ENCODE results near the gene ADORA2A.

ADORA2A gene

GRCh38 chr22:24417901-24418641, 9.3 kb upstream of the ADORA2A start:
- H3K4me3 ChIP-seq (ENCODE audit: low read depth, low read length), result no peak overlapping the region
- TF ChIP-seq CTCF (IDR thresholded peaks at IDR 0.05; ENCODE audit: borderline replicate concordance, insufficient read depth, low read depth, low read length), result no peak

GRCh38 chr22:24418786-24419474, 8.5 kb upstream of the ADORA2A start:
- TF ChIP-seq CTCF (IDR thresholded peaks at IDR 0.05; ENCODE audit: borderline replicate concordance, insufficient read depth, low read depth, low read length), result no peak
- H3K4me3 ChIP-seq (ENCODE audit: low read depth, low read length), result no peak overlapping the region

GRCh38 chr22:24419475-24419850, 7.9 kb upstream of the ADORA2A start:
- no peak overlapping the region for H3K4me3 ChIP-seq (ENCODE audit: low read depth, low read length)
- no peak for TF ChIP-seq CTCF (IDR thresholded peaks at IDR 0.05; ENCODE audit: borderline replicate concordance, insufficient read depth, low read depth, low read length)

GRCh38 chr22:24420072-24420976, 7.1 kb upstream of the ADORA2A start:
- no peak overlapping the region for H3K4me3 ChIP-seq (ENCODE audit: low read depth, low read length)
- TF ChIP-seq CTCF (IDR thresholded peaks at IDR 0.05; ENCODE audit: borderline replicate concordance, insufficient read depth, low read depth, low read length), result no peak

GRCh38 chr22:24420977-24421343, 6.4 kb upstream of the ADORA2A start:
- TF ChIP-seq CTCF (IDR thresholded peaks at IDR 0.05; ENCODE audit: borderline replicate concordance, insufficient read depth, low read depth, low read length), result no peak
- H3K4me3 ChIP-seq (ENCODE audit: low read depth, low read length), result no peak overlapping the region

GRCh38 chr22:24421428-24421931, 5.9 kb upstream of the ADORA2A start:
- no peak for TF ChIP-seq CTCF (IDR thresholded peaks at IDR 0.05; ENCODE audit: borderline replicate concordance, insufficient read depth, low read depth, low read length)
- no peak overlapping the region for H3K4me3 ChIP-seq (ENCODE audit: low read depth, low read length)

All from GM12875 (cell line).